GM18511 (cell line): ENCODE measurements around the gene TOM1L2.
"Not testable (repeated sequence)": the region's sequence is repeated elsewhere in the genome, so short reads cannot be mapped to it uniquely, and the experiment has no call there.

Experiments used
- ATAC-seq: cut with Tn5 transposase; IDR thresholded peaks from one replicate; pipeline ENCODE4 v1.9.1; 2021; ENCODE audit warnings: mild to moderate bottlenecking, moderate library complexity; ENCODE audit not compliant: unreplicated experiment

TOM1L2 gene

DNA sequence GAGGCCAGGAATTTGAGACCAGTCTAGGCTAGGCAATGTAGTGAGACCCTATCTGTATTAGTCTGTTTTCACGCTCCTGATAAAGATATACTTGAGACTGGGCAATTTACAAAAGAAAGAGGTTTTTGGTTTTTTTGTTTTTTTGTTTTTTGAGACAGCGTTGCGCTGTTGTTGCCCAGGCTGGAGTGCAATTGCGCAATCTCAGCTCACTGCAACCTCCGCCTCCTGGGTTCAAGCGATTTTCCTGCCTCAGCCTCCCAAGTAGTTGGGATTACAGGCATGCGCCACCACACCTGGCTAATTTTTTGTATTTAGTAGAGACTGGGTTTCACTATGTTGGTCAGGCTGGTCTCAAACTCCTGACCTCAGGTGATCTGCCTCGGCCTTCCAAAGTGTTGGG lies 23.7 kb upstream of the TOM1L2 start:
- not testable (repeated sequence) for ATAC-seq

DNA sequence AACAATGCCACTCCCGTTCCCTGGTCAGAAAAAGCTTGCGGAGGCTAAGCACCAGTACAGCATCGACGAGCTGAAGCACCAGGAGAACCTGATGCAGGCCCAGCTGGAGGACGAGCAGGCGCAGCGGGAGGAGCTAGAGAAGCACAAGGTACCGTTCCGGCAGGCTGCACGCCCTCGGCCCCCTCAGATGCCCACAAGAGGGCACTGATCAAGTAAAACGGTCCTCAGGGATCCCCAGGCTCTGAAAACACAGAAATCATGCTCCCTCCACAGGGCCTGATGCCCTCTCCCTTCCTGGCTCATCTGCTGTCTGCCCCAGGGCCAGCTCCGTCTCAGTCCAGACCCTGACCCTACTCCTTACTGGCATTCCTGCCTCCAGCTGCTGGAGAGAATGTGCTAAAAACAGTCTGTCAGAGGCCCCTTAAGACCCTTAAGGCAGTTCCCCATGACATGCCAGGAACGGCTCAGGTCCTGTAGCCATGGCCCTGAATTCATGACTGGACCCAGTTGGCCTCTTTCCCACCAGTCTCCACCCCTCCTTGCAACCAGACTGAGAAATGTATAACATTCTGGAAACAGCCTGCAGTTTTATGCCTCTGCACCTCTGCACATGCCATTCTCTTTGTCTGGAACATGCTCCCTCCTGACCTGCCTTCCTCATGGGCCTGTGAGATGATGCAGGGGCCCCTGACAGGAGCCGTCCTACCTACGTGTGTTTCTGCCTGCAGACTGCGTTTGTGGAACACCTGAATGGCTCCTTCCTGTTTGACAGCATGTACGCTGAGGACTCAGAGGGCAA lies 22.3 kb upstream of the TOM1L2 start:
- ATAC-seq, result no peak

DNA sequence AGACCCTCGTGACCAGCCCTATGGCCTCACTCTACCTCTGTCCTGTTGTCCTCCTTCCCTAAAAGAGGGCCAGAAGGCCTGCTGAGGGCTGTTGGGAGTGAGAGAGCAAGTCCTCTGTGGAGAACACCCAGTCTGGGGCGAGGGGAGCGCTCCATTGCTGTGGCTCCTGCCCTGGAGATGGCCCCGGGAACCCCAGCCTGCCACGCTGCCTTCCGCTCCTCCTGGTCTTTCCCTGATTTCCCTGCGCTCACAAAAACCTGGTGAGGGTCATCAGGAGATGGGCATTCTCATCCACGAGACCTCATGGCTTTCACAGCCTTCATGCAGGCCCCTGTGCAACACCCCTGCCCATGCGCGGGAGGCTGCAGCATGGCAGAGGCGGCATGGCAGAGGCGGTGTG lies 21.7 kb upstream of the TOM1L2 start:
- ATAC-seq, result no peak

DNA sequence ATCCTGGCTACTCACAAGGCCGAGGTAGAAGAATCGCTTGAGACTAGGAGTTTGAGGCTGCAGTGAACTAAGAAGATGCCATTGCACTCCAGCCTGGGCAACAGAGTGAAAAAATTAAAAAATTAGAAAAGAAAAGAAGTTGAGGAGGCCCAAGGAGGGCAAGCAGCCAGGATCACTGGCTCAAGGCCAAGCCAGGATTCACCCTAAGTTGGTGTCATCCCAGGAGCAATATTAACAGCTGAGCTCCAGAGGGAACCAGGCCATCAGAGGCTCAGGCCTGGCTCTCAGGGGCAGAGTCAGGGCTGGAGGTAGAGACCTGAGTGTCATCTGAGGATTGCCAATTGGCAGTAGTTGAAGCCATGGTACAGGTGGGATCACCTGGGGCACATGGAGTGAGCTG lies 21.2 kb upstream of the TOM1L2 start:
- no peak for ATAC-seq

DNA sequence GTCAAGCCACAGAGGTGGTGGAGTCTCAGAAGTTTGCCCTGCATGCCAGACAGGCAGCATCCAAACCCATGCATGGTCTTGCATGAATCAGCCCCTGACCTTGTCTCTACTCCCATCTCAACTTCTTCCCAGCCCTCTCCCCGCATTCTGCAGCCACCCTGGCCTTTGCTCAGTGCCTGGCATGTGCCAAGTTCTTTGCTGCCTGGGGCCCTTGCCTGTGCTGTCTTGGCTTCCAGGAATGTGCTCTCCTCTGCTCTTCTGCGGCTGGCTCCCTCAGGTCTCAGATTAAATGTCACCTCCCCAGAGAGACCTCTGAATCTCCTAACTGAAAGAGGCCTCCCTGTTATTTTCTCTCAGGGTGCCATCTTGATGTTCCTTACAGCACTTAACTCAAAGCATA lies 18.1 kb upstream of the TOM1L2 start:
- no peak for ATAC-seq

DNA sequence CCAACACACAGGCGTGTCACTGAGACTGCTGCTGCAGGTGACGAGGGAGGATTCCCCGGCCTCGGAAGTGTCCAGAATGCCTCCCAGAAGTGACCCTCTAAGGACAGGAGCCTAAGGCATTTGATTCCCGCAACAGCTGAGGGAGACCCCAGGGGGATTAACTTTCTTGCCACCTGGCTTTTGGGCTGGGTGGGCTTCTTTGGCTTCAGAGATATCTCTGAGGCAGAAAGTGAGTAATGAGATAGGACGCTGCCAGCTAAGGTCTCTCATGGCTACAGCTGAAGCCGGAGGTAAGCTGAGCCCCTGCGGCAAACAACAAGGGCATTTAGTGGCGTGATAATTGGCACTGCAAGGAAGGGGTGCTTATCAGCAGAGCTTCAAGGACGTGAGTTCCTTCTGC lies 17.4 kb upstream of the TOM1L2 start:
- ATAC-seq, result no peak

DNA sequence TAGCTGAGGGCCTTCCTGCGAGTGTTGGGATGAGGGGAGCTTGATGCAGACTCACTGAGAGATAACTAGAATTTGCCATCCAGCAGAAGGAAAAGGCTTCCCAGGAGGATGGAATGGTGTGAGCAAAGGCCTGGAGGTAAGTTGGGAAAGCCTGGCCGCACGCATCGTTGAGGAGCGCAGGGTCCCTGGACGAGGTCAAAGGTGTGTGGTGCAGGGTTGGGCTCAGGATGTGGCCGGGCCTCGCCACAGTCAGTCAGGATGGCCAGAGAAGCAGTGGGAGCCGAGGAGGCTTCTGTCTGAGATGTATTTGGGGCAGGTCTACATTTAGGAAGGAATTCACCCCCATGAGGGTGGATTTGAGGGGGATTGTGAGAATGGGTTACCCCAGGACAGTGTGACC lies 16.9 kb upstream of the TOM1L2 start:
- ATAC-seq, result no peak

DNA sequence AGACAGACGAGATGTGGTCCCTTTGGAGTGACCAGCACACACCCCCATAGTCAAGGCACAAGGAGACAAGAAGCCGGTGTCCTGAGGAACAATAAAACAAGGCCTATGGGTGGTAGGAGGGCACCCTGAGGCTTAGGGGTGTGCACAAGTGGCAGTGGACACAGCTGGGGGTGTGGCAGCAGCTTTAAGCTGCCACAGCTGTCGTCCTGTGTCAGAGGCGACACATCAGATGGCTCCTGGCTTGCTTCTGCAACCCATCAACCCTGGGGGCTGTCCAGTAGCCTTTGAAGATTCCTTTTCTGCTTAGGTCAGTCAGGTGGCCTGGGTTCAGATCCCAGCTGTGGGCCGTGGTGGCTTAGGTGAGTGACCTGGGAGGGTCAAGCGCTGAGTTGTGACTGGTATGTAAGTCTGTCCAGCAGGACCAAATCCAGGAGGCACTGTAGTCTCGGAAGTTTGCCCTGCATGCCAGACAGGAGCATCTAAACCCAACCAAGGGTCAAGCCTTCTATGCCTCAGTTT lies 16.3 kb upstream of the TOM1L2 start:
- ATAC-seq, result no peak

DNA sequence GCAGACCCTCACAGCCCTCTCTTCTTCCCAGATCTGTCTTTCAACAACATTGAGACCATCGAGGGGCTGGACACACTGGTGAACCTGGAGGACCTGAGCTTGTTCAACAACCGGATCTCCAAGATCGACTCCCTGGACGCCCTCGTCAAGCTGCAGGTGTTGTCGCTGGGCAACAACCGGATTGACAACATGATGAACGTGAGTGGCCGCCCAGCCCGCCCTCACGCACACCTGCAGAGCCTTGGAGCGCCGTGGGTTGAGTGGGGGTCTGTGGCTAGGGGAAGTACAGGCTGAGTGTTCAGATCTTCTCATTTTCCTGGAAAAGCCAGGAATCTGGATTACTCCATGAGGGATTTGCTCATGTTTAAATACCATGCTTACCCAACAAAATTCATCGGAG lies 15.7 kb upstream of the TOM1L2 start:
- ATAC-seq, result no peak

DNA sequence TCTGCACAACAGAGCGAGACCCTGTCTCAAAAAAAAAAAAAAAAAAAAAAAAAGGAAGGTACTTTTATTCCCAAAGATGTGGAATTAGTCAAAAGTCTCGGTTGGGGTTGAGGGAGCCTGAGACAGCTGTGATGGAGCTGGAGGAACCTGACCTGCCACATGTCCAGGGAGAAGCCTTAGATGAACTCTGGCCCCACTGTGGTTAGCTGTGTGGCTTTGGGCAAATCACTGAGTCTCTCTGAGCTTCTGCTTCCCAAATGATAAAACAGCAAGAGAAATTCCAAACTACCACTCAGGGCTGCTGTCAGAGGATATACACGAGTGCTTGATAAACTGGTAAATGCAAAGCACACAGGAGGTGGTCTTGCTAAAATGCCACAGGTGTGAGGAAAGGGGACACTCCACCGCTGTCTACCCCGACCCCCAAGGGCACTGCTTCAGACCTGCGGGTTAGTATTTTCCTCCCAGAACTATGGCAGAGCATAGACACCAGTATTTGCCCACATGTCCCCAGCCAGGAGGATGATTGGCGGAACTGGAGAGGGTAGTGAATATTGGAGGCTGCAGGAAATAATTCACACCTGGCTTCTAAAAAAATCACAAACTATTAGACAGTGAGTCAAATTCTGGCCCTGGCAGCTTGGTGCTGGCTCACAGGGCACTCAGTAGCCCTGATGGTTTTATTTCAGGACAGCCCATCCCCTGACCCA lies 15.1 kb upstream of the TOM1L2 start:
- no peak for ATAC-seq

DNA sequence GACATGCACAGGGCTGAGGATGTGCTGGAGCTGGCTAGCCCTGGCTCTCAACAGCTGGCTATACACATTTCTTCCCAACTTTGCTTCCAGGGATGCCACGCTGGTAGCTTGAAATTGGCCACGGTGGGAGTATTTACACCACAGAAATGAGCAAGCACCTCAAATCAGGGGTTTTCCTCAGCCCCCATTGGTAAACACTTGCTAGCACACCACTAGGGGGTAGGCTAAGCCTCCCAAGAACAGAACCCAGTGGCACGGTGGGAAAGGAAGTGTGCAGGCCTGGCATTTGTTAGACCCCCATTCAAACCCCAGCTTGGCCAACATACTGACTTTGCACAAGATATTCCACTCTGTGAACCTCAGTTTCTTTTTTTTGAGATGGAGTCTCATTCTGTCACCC lies 13.4 kb upstream of the TOM1L2 start:
- no peak for ATAC-seq

DNA sequence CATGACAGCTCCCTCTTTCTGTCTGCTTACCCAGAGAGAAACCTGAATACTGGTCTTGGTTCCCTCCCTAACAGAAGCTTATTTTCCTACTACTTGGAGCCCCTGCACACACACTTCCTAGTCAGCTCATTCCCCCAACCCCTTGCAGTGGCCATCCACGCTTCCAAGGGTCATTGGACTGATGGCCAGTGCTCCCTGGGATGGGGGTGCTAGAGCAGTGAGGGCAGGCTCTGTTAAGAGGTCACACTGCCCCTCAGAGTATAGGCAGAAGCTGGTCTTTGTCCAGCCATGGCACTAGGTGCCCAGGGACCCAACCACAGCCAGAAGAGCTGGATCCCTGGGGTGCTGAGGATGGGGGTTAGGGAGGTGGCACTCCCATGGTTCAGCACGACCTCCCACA lies 13.0 kb upstream of the TOM1L2 start:
- ATAC-seq, result no peak

DNA sequence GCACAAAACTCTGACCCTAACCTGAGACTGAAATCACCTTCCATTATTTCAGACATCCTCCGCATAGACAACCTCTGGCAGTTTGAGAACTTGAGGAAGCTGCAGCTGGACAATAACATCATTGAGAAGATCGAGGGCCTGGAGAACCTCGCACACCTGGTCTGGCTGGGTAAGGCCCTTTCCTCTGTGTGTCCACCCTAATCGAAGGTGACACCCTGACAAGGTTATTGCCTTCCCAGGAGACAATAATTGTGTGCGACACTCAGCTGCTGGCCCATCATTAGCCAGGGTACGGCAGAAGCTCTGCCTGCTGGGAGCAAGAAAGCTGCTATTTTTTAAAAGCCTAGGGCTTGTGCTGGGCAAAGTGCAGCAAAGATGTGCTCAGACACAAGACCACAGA lies 11.6 kb upstream of the TOM1L2 start:
- ATAC-seq, result no peak

DNA sequence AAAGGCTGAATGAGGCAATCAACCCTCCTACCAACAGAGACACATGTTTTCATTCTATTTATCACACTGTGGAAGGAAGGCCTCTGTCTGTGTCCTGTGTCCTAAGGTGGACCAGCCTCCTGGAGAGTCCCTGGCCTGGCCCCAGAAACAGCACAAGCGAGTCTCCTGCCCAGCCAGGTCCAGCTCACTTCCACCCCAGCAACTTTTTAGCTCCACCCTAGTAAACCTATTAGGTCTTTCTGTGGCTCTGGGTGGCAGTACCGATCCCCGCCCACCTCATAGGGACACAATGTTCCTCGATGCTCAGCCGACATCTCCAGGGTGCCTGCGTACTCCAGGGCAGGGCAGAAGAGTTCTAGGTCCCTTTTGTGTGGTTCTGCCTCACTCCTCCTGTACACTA lies 11.2 kb upstream of the TOM1L2 start:
- no peak for ATAC-seq

DNA sequence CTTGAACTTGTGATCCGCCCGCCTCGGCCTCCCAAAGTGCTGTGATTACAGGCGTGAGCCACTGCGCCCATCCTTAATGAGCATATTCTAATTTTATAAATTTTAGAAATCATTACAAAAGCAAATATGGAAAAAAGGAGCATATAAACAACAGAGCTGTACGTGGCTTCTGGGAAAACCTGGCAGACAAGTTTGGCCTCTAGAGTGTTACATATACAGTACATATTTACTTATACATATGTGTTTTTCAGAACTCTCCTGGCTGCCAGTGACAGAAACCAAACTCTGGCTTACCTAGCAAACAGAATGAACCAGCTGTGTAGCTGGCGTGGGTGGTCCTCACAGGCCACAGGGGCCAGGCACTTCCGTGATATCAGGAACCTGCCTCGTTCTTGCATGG lies 10.6 kb upstream of the TOM1L2 start:
- ATAC-seq, result no peak

DNA sequence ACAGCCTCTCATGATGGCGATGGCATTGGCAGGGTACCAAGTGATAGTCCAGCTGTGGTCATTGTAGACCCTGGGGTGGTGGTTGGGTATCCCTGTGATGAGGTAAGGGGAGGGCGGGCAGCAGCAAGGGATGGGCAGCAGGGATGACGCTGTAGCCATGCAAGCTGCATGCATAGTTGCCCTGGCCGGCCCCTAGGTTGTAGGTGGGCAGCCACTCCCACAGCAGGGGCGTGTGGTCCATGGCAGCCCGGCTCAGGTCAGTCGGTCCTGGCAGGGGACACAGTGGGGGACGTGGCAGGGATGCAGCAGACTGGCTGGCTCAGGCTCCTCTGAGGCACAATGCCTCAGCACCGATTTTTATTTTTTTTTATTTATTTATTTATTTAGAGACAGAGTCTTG lies 9.1 kb upstream of the TOM1L2 start:
- ATAC-seq, result no peak

DNA sequence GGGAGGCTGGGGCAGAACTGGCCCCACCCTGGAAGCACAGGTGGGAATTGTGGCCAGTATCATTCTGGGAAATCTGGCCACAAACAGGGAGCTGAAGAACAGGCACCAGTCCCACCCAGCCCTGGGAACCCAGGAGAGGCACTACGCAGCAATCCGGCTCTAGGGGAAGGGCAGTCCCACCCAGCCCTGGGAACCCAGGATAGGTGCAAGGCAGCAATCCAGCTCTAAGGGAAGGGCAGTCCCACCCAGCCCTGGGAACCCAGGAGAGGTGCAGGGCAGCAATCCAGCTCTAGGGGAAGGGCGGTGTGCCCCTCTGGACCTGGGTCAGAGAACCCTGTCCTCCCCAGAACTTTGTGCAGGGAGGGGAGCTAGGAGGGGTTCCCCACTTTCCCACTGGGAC lies 7.6 kb upstream of the TOM1L2 start:
- no peak for ATAC-seq

DNA sequence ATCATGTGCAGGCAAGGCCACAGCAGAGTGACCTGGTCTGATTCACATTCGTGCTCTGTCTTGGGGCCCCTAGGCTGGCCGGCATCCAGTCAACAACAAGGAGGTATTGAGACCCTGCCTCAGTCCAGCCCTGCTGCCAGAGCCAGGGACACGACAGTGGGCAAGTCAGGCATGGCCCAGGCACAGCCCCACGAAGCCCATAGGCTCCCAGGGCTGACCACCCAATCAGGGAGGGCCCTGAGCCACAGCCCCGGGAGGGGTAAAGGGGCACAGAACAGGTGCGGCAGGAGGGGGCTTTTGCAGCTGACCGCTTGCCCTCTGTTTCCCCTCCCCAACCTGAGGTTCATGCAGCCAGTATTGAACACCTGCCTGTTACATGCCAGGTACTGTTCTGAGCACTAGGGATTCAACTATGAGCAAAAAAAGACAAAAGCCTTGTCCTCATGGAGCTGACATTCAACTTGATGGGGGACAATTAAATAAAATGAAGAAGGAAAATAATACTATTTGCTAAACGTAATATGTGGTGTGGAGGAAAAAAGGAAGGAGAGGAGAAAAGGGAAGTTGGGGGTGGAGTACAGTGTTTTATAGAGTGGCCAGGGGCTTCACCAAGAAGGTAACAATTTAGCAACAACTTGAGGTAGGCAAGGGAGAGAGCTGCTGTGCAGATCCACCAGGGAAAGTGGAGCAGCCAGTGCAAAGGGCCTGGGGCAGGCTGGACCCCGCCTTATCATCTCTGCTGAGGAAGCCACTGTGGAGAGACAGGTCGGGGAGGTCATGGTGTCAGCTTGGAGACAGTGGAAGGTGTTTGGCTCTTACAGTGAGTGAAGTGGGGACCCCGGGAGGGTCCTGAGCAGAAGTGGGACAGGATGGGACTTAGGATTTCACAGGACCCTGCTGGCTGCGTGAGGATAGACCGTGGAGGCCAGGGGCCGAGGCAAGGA lies 6.6 kb upstream of the TOM1L2 start:
- no peak for ATAC-seq

DNA sequence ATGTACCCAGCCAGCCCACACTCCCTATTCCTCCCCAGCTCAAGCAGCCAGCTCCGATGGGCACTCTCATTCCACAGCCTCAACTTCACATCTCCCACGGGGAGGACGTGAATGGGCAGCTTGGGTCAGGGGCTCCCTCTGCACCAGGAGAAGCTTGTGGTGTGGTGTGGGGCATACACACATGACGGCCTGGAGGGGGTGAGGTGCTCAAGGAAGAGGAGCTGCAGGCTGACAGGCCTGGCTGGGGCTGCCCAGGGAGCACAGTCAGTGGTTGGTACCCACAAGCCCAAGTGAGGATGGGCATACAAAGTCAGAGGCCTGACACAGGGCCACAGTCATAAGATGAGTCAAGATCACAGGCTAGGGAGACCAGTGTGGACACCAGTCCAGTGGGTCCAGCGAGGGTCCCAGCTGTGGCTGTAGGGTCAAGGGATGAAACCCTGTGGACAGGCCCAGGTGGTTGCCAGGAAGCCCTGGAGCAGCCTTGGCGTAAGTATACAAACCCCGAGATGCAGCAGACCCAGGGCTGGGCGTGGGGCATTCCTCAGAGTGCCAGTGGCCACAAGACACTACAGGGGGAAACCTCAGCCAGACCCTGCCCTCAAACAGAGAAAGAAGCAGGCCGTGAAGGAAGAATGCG lies 4.9 kb upstream of the TOM1L2 start:
- ATAC-seq, result no peak

DNA sequence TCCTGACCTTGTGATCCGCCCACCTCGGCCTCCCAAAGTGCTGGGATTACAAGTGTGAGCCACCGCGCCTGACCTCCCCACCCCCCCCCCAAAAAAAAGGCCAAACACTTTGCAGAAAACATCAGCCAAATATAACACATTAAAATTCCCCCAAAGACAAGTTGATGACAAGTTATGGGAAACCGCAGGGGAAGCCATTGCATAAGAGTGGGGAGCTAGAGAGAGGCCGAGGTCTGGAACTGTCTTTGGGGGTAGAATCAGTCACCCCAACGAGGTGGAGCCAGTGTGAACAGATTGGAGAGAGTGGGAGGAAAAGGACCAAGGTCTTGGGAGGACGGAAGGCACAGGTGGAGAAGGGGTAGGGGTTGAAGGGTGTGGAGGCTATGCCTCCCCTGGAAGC lies 3.2 kb upstream of the TOM1L2 start:
- no peak for ATAC-seq

DNA sequence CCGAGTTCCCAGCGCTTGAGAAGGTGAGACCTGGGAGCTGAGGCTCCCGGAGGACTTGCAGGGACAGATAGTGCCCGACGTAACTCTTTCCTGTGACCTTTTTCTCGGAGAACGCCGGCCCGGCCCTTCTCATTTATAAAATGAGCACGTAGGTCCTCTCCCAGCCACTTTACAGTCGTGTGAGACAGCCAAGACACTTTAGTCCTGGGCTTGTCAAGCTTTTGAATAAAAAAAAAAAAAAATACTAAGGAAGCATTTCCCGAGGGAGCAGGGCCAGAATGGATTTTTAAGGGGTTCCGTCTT lies 703 bp upstream of the TOM1L2 start:
- ATAC-seq, result no peak
